ENCODE results near the gene GMCL1.
"Not testable (repeated sequence)": the region's sequence is repeated elsewhere in the genome, so short reads cannot be mapped to it uniquely, and the experiment has no call there.

GMCL1 gene, protein sequence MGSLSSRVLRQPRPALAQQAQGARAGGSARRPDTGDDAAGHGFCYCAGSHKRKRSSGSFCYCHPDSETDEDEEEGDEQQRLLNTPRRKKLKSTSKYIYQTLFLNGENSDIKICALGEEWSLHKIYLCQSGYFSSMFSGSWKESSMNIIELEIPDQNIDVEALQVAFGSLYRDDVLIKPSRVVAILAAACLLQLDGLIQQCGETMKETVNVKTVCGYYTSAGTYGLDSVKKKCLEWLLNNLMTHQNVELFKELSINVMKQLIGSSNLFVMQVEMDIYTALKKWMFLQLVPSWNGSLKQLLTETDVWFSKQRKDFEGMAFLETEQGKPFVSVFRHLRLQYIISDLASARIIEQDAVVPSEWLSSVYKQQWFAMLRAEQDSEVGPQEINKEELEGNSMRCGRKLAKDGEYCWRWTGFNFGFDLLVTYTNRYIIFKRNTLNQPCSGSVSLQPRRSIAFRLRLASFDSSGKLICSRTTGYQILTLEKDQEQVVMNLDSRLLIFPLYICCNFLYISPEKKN

DNA sequence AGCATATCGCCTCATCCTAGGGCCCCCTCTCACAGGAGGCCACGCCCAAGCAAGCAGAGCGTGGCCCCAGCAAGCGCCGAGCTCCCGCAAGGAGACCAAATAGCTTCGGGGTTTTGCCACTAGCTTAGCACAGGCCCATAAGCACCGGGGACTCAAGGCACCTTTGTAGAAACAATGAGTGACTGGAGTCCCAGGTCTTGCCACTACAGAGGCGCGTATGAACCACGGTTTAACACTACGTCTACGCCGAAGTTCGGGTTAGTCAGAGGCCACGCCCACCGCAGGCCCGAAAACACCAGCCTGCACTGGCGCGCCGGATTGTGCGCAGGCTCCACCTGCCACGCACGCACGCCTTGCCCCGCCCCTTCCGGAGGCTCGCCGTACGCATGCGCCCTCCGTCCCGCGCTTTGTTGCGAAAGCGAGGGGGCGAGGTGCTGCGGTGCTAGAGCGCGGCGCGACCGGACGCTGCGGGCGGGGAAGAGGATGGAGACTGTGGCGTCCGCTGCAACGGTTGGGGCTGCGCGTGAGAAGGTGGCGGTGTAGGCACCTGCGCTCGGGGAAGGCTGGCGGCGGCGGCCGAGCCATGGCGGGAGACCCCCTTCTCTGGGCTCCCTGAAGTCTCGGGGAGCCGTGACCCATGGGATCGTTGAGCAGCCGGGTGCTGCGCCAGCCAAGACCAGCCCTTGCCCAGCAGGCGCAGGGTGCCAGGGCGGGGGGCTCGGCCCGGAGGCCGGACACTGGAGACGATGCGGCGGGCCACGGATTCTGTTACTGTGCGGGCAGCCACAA, at the start of gene GMCL1:
Gene GMCL1, plus strand, starts transcription at position 405 of the 789 bp plus-strand sequence. Its CDS starts 233 bp downstream, at position 638.
- peak; percentile 95 for DNase-seq

DNA sequence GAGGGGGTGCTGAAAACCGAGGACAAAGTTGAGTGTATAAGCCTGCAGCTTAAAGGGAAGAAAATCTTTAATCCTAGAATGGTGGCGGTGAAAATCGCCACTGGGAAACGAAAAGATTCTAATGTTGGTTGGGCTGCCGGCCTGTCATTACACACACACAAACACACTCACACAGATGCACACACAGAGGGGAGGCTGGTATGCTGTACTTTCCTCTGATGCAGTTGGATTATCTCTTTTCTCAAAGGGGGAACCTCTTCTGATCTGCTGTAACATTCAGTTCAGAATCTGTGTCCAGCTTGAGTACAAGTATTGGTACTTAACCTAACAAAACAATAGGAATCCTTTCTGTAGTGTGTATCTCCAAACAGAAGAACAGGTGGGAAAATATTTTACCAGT, 48.5 kb upstream of the GMCL1 start:
- DNase-seq = no peak

DNA sequence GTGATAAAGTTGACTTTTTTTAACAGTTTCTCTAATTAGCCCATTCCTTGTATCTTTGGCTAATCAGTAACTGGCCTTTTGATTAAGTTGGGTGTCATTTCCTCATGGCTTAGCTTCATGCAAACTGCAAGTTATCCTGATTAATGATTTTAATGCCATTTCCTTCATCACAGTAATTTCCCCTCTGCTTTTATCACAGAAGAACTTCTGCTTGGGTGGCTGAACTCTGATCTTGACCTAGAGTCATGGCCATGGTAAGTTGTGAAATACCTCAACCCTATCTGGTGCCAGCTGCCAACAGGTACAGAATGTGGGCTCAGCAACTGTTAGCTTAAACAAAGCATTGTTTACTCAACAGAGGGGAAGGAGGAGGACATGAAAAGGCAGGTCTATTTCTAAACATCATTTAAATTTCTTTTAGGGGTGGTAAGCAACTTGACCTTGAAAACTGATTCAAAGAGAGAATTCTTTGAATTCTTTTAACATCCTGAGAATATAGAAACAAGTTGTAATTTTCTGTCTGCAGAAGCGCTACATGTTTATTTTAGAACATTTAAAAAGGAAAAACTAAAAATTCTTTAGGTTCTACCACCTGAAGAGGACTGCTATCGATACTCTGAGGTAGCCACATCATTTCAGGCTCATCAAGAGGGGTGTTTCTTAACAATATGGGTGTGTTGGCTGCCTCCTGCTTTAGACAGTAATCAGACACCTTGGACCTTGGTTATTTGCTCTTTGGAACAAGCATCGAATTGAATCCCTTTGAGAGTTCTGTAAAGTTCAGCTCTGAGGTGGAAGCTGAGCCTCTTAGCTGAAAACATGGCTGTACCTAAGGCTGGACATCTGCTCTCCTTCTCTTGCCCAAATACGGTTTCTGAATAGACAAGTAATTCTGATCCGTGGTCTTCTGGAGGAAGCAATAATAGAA, 47.9 kb upstream of the GMCL1 start:
- peak; percentile 56 for DNase-seq

DNA sequence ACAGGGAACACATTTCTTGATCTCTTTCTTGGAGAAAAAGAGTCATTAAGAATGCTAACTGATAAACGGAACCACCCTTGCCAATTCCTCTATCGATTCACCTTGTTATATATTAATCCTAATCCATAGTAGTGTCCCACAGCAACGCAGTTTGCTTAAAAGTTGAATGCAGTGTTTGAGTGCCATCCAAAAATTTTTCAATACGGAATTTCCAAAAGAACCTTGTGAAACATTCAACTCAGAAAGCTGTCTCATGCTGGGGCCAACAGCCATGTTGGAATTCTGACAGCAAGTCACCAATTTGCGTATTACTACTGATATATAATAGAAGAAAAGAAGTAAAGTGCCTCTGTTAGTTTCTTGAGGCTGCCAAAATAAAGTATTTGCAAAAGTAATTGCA, 45.2 kb upstream of the GMCL1 start:
- DNase-seq = no peak

DNA sequence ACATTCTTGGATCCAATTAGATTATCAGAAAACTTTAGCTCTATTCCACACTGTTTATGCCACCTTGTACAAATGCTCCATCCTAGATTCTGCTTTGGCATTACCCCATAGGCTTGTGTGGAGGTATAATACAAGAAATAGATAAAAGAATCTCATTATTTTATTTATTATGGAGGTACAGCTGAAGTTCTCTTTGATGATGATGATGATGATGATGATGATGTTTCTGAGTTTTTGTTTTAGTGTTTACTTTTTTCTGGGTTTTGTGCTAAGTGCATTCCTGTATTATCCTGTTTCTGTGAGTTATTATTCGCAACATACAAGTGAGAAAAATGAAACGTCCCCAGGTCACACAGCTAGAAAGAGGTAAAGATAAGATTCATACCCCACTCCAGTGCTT, 44.1 kb upstream of the GMCL1 start:
- DNase-seq = no peak

DNA sequence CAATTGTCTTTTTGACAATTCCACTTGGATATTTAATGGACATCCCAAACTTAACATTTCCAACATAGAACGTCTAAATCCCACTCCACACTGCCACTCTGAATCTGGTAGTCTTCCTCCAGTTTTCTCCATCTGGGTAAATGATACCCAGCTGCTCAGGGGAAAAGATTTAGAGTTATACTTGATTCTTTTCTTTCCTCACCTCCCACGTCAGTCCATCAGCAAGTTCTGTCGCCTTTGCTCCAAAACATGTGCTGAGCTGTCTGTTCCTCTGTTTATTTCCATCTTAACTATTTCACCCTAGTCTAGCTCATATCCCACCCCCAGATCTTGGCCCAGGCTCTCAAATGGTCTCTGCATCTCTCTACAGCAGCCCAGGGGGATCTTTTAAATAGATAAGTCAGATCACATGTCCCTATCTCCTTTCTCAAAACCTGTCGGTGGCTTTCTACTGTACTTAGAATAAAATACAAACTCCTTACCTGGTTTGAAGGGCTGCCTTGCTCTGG, 43.4 kb upstream of the GMCL1 start:
- no peak for DNase-seq

DNA sequence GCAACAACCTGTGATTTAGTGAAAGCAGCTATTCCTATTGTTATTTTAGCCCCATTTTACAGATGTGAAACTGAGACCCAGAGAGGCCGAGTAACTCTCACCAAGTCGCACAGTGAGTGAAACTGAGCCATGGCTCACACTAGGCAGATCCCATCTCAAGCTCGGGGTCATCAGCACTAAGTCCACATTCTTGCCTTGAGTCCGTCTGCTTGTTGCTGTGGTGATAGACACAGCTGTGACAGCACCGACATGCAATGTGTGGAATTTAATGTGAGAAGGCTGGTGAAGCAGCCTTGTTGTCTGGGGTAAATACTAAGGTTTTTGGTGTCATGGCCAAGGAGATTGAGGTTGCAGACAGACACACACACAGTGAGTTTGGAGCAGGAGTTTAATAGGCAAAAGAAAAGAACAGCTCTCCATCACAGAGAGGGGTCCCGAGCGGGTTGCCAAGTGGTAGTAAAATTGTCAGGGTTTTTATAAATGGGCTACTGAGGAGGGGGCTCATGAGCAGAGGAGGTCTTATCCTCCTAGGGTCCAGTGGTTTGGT, 40.2 kb upstream of the GMCL1 start:
- no peak for DNase-seq

DNA sequence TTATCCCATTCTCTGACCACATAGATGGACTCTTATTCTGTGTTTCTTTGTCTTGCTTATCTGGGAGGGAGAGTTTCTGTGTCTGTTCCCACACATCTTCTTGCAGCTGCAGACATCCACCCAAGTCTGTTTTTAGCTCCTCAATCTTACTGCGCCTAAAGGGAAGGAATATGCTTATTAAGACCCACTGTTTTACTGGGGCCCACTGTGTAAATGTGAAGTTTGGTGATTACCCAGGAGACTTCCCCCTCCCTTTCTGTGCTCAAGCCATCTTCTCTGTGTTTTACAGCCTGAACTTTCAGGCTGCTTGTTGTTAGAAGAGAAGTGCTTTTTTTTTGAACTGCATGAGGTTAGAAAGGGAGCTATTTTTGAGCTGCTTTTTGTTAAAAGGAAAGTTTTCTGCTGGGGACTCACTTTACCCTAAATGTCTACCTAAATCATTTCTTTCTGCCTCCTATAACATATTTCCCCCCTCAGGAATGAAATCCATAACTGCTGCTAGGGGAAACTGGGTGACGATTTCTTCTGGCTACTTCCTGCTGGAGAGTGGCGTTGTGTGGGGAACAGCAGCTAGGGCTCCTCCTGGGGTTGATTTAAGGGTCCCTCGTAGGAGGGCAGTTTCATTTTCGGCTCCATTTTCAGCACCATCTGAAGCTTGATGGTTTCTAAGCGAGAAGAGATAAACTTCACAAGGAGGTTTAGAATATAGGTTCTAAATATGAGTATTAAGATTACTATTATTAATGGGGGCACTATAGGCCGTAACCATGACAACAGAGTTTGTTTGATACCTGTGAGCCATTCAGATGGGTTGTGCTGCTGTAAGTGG, 39.5 kb upstream of the GMCL1 start:
- DNase-seq = no peak

DNA sequence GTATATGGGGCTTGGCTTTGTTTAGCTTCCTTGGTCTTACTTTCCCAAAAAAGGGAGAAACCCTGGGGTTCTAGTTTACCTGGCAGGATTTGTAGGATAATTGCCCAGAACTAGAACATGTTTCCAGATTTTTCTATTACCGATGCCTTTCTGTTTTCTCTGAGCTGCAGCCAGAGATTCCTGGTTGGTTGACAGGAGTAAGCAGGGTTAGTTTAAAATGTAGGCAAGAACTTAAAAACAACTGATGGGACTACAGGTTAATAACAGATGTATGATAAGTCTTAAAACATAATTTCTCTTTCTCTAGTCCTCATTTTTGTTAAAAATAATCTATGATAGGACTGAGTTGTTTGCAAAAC, 38.9 kb upstream of the GMCL1 start:
- no peak for DNase-seq

DNA sequence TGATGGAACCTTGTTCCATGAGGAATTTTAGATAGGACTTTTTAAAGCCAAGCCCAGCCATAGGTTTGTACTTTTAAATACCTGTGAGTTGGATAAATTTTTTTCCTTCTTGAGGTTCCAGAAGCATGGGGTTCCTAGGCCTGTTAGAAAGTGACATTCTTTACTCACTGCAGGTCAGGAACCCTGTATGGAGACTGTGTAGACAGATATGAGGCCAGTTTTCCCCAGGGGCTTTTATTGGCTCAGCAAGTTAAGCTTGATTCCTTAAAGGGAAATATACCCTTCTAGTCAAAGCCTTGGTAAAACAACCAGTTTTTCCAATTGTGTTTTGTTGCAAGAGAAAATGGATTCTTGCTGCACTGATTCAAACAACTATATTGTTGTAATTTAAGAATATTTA, 38.4 kb upstream of the GMCL1 start:
- no peak for DNase-seq

DNA sequence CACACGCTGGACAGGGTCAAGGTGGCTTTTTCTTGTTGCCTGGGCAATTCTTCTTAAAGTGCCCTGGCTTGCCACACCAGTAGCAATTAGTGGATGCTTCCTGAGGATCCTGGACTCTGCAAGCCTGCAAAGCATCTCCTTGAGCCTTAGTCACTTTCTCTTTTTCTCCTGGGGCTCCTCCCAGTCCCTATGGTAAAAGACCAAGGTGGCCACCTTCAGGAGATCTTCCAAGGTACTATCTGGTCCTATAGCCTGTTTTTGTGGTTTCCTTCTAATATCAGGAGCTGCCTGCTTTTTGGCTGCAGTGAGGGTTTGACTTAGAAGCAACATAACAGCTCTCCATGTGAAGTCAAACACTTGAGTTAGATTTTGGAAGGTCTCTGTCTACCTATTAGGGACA, 33.3 kb upstream of the GMCL1 start:
- DNase-seq = no peak

DNA sequence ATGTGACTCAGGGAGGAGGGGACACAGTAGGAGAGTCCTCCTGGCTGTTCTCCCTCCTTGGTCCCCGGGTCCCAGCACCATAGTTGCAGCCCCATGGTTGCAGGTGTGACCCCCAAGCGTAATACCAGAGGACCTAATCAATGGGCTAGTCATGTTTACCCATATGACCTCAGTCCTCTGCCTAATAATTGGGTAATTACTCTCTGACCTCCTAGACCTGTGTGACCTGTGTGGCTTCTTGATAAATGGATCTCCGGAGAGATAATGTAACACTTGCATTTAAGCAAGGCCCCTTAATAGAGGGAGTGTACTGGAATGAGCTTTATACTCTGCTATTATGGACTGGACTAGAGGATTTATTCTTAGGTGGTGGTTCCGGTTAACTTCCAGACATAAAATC, 32.2 kb upstream of the GMCL1 start:
- no peak for DNase-seq

DNA sequence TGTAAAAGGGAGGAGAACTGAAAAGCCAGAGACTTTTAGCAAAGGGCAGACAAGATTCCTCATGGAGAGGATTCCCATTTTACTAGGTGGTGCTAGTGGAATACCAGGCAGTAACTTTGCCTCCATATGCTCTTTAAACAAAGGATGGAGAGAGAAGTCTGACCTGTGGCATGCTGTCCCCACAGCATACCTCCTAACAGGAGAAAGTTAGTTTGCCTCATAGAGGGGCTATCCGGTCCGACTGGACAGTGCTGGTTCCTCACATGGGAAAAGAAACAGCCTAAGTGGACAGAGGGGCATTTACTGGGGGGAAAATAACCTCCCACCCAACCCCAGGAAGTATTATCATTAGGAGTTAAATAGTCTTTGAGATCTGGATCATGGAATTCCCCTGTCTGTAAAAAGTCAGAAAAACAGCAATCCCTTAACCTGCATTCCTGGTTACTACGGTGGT, 31.6 kb upstream of the GMCL1 start:
- no peak for DNase-seq

DNA sequence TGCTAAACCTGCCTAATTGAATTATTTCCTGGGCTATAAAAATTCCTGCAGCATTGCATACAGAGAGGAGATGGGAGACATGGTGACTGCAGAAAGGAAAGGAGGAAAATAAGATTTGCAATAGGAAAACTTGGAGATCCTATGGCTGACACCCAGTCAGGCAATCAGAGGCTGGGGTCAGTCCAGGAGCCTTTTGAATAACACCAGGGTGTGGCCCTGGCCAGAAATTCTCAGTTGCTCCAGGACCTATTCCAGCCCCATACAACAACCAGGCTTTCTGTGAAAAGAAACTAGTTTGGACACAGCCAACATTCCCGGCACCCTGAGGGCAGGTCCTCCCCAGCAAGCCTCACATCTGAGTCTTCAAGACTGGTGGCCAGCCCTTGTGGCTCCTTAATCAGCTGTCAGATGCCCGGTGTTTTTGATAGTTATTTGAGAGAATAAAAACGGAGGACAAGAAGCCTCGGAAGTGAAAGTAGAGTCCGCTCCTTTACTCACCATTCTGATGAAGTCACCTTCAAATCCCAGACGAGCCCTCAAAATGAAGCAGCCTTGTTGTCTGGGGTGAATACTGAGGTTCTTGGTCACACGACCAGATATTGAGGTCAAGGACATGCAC, 31.1 kb upstream of the GMCL1 start:
- no peak for DNase-seq

DNA sequence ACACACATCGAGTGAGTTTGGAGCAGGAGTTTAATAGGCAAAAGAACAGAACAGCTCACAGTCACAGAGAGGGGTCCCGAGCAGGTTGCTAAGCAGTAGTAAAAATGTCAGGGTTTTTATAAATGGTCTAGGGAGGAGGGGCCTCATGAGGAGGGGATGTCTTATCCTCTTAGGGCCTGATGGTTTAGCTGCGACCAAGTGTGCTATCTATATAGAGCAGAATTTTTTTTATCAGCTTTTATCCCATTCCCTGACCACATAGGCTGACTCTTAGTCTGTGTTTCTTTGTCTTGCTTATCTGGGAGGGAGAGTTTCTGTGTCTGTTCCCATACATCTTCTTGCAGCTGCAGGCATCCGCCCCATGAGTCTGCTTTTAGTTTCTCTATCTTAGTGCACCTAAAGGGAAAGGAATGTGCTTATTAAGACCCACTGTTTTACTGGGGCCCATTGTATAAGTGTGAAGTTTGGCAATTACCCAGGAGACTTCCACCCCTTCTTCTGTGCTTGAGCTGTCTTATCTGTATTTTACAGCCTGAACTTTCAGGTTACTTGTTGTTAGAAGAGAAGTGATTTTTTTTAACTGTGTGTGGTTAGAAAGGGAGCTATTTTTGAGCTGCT, 30.4 kb upstream of the GMCL1 start:
- no peak for DNase-seq

DNA sequence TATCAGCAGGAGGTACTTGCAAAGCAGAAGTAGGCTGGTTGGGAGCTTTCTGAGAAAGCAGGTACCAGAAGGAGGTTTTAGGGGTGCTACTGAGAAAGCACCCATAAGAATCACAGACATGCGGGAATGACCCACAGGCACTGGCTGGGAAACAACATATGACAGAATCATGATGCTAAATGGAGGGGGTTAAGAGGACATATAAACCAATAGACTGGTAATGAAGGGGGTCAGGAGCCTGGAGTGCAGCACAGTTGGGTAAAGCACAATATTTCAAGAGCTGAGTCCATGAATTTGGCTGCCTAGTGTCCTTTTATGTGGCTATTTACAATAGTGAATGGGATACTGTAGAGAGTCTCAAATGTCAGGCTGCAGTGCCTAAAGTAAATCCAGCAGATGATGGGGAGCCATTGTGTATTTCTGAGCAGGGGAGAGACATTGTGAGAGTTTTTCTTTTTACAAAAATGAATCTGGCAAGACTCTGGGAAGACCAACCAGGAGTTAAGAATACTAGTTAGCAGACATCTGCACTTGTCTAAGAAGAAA, 27.6 kb upstream of the GMCL1 start:
- DNase-seq = peak; percentile 61

DNA sequence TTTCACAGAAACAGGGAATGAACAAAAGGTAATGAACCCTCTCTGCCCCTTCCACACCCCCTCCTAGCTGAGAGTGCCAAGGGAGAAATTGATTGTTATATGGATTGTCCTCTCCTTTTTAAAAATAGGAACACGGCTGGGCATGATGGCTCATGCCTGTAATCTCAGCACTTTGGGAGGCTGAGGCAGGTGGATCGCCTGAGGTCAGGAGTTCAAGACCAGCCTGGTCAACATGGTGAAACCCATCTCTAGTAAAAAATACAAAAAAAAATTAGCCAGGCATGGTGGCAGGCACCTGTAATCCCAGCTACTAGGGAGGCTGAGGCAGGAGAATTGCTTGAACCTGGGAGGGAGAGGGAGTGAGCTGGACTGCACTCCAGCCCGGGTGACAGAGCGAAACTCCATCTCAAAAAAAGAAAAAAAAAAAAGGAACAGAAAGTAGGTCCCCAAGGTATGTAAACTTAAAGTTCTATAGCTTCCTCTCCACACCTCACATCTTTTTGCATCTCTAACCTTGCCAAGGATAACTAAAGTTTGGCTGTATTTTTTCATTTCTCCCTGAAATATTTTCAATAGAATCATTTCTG, 26.6 kb upstream of the GMCL1 start:
- DNase-seq = not testable (repeated sequence)

DNA sequence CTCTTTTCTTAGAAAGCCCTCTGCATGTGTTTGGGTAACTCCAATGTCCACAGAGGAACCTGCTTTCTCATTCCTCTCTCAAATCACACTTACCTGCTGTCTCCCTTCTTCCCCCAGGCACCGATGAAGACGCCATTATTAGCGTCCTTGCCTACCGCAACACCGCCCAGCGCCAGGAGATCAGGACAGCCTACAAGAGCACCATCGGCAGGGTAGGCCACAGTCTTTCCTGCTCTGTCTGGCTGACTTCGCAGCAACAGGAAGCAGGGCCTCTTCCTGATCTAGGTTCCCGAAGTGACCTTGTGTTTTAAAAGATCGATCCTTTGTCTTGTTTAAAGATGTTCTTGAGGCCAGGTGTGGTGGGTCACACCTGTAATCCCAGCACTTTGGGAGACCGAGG, 25.0 kb upstream of the GMCL1 start:
- no peak for DNase-seq

DNA sequence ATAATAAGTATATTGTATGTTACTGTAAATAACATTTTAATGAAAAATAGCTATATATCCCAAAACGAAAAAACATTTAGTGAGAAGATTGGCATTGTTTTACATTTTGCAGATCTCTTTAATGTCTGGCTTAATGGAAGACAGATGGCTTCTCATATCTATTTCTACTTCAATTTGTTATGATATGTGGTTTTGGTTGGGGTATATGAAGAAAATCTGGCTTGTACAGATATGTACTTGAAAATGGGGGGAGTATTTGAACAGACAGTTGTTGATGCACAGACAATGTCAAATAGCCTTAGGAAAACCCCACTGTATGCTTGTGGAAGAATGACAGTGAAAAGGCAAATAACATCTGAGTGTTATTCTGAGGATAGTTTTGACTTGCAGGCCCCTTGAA, 23.6 kb upstream of the GMCL1 start:
- DNase-seq = no peak

Measured in NCI-H345 (cell line).